ENCODE results near the gene BCAT1. TPM values are rescaled to one million over a fixed set of nuclear protein-coding genes. Genes with fewer than 3 reads are reported as not detected.

Gene BCAT1
- total and polyA plus RNA-seq, 2 experiments from 2014 or later = 46.4 to 72.8 TPM

DNA sequence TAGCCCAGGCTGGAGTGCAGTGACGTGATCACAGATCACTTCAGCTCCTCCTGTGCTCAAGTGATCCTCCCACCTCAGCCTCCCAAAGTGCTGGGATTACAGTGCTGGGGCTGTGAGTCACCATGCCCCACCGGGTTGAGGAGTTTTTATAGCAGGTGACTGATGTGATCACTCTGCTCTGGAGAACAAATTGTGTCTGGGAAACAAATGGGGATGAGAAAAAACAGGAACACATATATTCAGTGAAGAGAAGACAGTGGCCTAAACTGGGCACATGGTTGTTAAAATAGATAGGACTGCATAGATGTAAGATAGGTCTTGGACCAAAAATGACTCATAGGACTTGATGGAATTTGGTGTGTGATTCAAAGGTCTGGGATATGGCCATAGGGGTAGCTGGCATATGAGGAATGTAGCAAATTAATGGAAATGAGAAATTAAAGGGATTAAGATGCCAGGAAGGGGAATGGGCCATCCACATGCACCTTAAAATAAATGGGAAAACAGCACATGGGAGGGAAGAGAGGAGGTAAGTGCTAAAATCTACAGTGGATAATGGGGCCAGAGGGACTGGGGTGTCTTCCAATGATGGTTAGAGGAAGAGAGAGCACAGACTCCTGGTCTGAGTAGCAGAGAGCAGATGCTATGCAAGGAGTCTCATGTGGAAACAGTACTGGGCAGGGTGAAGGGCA, 11.2 kb downstream of the BCAT1 start:
- Histone ChIP-seq H4K20me1 (ENCODE audit: insufficient read depth, poor library complexity, severe bottlenecking) (no peaks in the 10 kb centered on the region), H3K9me3 (ENCODE audit: low read depth) (no peaks in the 10 kb centered on the region), H3K4me3 (no peak overlapping the region), H3K27ac (no peak overlapping the region), H3K9me2 (replicated peaks; ENCODE audit: insufficient read depth) (no peaks in the 10 kb centered on the region), H2AFZ (no peak overlapping the region), H3K27me3 (no peaks in the 10 kb centered on the region), H3K79me2 (peaks cover 65% of the 10 kb centered on the region), H3K4me2 (no peak overlapping the region), H3K36me3 (replicated peaks; ENCODE audit: insufficient read depth, low read depth) (no peaks in the 10 kb centered on the region), H3K4me1 (ENCODE audit: insufficient read depth) (no peaks in the 10 kb centered on the region)
- WGBS (ENCODE audit: low lambda C conversion rate, missing lambda C conversion rate) = 51% methylated on average over 2 of the region's 2 CpGs
- no peak for DNase-seq (ENCODE audit: low spot score)
- TF ChIP-seq, protein P1, sequence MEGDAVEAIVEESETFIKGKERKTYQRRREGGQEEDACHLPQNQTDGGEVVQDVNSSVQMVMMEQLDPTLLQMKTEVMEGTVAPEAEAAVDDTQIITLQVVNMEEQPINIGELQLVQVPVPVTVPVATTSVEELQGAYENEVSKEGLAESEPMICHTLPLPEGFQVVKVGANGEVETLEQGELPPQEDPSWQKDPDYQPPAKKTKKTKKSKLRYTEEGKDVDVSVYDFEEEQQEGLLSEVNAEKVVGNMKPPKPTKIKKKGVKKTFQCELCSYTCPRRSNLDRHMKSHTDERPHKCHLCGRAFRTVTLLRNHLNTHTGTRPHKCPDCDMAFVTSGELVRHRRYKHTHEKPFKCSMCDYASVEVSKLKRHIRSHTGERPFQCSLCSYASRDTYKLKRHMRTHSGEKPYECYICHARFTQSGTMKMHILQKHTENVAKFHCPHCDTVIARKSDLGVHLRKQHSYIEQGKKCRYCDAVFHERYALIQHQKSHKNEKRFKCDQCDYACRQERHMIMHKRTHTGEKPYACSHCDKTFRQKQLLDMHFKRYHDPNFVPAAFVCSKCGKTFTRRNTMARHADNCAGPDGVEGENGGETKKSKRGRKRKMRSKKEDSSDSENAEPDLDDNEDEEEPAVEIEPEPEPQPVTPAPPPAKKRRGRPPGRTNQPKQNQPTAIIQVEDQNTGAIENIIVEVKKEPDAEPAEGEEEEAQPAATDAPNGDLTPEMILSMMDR (IDR thresholded peaks at IDR 0.05; ENCODE audit: poor library complexity) = no peak
- TF ChIP-seq EZH2 (IDR thresholded peaks at IDR 0.05; ENCODE audit: borderline replicate concordance) (no peak), EZH2phosphoT487 (IDR thresholded peaks at IDR 0.05; ENCODE audit: low read depth, severe bottlenecking, unreplicated experiment) (no peak)

DNA sequence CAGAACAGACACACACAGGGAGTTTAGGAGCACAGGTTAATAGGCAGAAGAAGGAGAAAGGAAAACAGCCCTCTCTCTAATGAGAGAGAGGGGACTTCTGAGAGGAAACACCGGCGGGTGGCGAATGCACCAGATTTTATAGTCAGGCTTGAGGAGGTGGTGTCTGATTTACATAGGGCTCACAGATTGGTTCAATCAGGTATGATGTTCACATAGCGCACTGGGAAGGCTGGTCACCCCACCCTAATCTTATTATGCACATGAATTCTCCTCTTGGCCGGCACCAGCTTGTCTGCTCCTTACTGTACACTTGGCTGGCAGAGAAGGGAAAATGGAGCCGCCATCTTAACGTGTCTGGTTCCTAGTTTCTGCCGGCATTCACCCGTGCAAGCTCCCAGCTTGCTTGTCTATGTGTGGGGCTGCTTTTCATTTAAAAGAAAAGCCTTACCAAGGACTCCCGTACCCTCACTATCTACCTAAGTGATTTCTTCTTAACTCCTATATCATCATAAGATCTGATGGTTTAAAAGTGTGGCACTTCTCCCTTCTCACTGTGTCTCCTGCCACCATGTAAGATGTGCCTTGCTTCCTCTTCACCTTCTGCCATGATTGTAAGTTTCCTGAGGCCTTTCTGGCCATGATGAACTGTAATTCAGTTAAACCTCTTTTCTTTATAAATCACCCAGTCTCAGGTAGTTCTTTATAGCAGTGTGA, 15.1 kb downstream of the BCAT1 start:
- no peak overlapping the region for H3K27ac ChIP-seq
- H3K9me2 ChIP-seq (replicated peaks; ENCODE audit: insufficient read depth) = no peaks in the 10 kb centered on the region
- H3K79me2 ChIP-seq = peaks cover 39% of the 10 kb centered on the region
- no peak overlapping the region for H3K4me3 ChIP-seq
- no peaks in the 10 kb centered on the region for H3K36me3 ChIP-seq (replicated peaks; ENCODE audit: insufficient read depth, low read depth)
- TF ChIP-seq EZH2 (IDR thresholded peaks at IDR 0.05; ENCODE audit: borderline replicate concordance) (no peak), EZH2phosphoT487 (IDR thresholded peaks at IDR 0.05; ENCODE audit: low read depth, severe bottlenecking, unreplicated experiment) (no peak)
- TF ChIP-seq, protein P1 (IDR thresholded peaks at IDR 0.05; ENCODE audit: poor library complexity) = no peak
- no peaks in the 10 kb centered on the region for H3K27me3 ChIP-seq
- no peaks in the 10 kb centered on the region for H3K9me3 ChIP-seq (ENCODE audit: low read depth)
- 86% methylated on average over 10 of the region's 10 CpGs for WGBS (ENCODE audit: low lambda C conversion rate, missing lambda C conversion rate)
- no peak for DNase-seq (ENCODE audit: low spot score)
- H2AFZ ChIP-seq = no peak overlapping the region
- H3K4me2 ChIP-seq = no peak overlapping the region
- H4K20me1 ChIP-seq (ENCODE audit: insufficient read depth, poor library complexity, severe bottlenecking) = peaks cover 3% of the 10 kb centered on the region
- H3K4me1 ChIP-seq (ENCODE audit: insufficient read depth) = no peaks in the 10 kb centered on the region

DNA sequence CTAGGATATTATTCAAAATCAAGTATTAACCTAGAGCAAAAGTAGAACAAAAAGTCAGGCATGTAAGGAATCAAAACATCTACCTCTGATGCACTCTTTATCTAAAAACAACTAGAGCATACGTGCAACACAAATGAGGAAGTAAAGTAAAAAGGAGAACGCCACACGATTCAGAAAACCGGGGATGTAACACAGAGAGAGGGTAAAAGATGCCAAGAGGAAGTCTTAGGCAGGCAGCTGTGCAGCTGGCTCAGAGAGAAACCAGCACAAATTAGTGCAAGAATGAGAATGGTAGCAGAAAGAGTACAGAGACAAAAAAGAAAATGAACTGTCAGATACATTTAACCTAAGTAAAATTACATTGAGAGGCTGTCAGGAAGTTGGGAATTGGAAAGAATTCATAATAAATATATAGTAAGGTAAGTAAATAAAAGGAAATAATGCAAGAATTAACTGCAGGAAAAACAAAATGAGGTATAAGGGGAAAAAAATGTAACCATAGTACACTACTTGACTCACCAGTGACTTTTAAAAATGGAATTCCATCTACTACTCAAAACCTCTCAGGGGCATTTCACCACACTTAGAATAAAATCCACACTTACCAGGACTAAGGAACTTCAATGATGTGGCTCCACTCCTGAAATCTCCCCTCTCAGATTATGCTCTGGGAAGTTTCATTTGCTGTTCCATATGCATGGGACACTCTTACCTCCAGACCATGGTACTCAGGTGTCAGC, 17.1 kb downstream of the BCAT1 start:
- no peaks in the 10 kb centered on the region for H3K27me3 ChIP-seq
- 85% methylated on average over 4 of the region's 4 CpGs for WGBS (ENCODE audit: low lambda C conversion rate, missing lambda C conversion rate)
- DNase-seq (ENCODE audit: low spot score) = no peak

More for the DNA sequence above, 17.1 kb downstream of the BCAT1 start:
- peaks cover 3% of the 10 kb centered on the region for H4K20me1 ChIP-seq (ENCODE audit: insufficient read depth, poor library complexity, severe bottlenecking)
- no peak overlapping the region for H3K27ac ChIP-seq
- peaks cover 28% of the 10 kb centered on the region for H3K79me2 ChIP-seq
- H3K9me3 ChIP-seq (ENCODE audit: low read depth) = no peaks in the 10 kb centered on the region
- no peak overlapping the region for H3K4me3 ChIP-seq
- no peaks in the 10 kb centered on the region for H3K4me1 ChIP-seq (ENCODE audit: insufficient read depth)
- H3K9me2 ChIP-seq (replicated peaks; ENCODE audit: insufficient read depth) = no peaks in the 10 kb centered on the region
- H3K36me3 ChIP-seq (replicated peaks; ENCODE audit: insufficient read depth, low read depth) = no peaks in the 10 kb centered on the region
- TF ChIP-seq EZH2phosphoT487 (IDR thresholded peaks at IDR 0.05; ENCODE audit: low read depth, severe bottlenecking, unreplicated experiment) (no peak), EZH2 (IDR thresholded peaks at IDR 0.05; ENCODE audit: borderline replicate concordance) (no peak)
- TF ChIP-seq, protein P1 (IDR thresholded peaks at IDR 0.05; ENCODE audit: poor library complexity) = no peak
- H3K4me2 ChIP-seq = no peak overlapping the region
- no peak overlapping the region for H2AFZ ChIP-seq

All from hepatocyte (in vitro differentiated cells).